Ureter (tissue), 1 donor: ENCODE results near the gene RASGRP2. TPM values are rescaled to one million over a fixed set of nuclear protein-coding genes. Genes with fewer than 3 reads are reported as not detected.

Experiments used
- DNase-seq: peaks from one replicate; pipeline ENCODE4 v3.0.0-alpha.2; 2020; ENCODE audit warnings: low spot score
- total RNA-seq: library from RNA; stranded (reverse); gene quantifications from one replicate; pipeline ENCODE4 v1.2.4, GENCODE V29; 2023
- donor health status: DM: yes; HTN: yes; CAD: no.

RASGRP2 gene
- total RNA-seq, 1 donor from 2014 or later, result 23.3 TPM

DNA sequence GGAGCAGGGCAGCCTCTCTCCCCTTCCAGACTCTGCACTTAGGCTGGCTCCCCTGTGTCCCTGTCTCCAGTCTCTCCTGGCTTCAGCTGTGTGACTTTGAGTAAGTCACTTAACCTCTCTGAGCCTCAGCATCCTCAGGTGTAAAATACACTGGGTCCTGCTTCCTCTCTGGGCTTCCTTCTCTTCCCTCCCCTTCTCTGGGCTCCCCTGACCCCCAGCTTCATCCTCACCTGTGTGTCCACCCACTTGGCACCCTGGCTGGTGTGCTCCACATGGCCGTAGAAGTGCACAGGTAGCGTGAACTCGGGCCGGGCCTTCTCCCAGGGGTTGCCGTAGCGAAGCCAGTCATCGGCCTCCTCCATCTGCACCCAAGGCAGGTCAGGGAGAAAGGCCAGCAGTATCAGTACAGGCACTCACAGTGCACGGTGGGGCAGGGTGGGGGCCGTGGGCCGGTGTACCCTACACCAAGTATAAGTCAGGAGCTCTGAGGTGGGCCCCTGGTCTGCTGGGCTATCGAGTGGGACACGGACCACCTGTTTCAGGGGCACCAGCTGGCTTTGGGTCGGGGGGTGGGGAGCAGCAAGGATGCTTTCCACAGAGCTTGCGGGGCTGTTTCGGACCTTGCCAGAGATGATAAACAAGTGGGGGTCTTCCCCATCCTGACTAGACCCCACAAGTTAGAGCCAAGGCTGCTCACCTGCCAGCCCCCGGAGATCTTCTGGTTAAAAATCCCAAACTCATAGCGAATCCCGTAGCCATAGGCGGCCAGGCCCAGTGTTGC is 13.8 kb upstream of the RASGRP2 start:
- DNase-seq, result no peak

DNA sequence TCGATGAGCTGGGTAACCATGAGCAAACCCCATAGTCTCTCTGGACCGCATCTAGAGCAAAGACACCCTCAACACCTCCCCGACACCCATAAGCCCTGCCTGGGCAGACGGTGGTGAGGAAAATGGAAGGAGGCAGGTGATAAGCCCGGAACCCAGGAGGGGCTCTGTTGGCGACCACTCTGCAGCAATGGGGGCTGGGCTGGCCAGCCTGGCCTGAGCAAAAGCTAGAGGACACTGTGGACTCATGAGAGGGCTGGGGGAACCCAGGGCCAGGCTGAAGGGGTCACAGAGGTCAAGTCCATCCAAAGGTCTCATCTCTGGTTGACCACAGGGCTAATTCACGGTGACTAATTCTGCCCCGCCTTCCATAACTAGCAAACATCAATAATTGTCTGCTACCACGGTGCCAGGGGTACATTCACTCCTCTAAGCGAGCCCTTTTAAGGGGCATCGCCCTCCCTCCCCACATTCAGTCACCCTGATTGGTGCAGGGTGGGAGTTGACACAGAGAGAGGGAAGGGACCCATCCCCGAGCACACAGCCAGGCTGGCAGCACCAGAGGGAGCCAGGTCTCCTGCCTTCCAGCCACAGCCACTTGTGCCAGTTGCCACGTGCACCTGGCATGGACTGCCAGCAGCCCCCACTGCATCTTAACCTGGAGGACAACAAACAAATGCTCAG is 11.9 kb upstream of the RASGRP2 start:
- no peak for DNase-seq

DNA sequence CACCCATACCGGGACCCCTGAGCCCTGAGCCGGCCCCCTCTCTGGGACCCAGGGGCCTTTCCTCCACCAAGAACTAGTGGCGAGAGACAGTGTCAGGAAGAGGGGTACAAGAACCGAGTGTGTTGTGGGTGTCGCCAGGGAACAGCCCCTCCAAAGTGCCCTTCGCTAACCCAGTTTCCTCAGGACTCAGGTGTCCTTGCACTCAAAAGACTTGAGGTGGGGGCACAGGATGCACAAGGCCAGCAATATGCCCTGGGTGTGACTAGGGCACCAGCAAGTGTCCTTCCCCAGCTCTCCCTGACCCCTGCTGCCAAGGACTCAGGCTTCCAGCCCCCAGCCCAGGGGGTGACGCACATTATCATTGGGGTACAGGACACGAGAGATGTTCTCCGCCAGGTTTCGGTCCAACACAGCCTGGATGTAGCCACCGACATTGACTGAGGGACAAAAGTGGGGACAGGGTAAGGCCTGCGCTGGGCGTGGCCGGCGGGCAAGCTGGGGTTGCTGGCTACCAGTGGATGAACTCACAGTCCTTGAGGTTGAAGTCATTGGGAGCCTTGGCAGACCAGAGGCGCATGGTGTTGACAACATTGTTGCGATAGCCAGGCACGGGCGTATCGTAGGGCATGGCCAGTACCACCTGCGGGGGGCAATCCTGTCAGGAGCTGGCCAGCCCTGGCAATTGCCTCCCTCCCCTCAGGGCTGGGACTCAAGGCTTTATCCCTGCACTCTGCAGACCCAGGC is 11.1 kb upstream of the RASGRP2 start:
- DNase-seq, result no peak

DNA sequence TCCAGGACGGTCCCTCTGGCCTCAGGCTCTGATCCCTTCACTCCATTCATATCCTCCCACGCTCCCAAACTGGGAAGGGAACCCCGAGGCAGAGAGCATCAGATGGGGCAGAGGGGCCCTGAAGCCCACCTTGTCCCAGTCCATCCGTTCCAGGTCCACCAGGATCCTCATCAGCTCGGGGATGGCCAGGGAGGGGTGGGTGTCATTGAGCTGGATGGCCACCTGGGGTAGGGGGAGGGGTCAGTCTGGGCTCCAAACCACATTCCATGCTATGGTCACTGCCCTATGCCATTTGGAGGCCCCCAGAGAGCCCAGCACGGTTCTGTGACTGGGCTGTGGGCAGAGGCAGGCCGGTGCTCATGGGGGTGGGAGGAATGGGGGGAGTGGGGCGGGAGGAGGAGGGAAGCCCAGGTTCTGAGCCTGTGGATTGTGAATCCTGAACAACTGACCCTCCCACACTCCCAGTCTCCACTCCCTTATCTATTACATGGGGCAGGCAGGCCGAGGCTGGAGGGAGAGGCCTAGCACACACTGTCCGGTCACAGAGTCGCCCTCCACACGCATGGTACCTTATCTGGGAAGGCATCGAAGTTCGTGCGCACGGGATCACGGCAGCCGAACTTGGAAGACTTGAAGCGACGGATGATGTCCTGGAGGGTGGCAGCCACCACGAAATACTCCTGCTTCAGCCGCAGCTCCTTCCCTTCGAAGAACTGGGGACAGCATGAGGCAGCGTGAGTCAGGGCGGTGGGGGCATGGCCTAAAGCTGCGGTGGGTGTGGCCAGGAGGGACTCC is 10.4 kb upstream of the RASGRP2 start:
- no peak for DNase-seq

DNA sequence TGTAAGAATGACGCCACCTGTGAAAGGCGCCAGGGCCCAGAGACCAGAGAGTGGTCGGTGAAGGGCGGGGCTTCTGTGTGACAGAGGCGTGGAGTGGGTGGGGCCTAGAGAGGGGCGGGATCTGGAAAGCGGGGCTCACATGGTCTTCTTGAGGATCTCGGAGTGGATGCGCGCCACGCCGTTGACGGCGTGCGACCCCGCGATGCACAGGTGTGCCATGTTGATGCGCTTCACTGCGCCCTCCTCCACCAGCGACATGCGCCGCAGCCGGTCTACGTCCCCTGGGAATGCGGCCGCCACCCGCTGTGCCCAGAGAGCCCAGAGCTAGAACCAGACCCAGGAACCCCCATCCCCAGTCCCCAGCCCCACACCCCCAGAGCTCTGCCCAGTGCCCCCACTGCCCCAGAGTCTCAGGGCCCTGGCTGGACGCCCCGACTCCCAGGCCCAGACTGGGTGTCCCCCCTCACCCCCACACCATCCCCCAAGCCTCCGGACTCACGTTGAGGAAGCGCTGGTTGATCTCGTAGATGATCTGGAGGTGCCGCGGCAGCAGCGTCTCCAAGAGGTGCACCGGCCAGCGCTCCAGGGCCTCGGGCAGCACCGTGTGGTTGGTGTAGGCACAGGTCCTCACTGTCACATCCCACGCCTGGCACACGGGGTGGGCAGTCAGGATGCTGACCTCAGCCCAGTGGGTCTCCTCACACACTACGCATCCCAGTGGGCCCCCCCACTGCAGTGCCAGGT is 9.6 kb upstream of the RASGRP2 start:
- no peak for DNase-seq

DNA sequence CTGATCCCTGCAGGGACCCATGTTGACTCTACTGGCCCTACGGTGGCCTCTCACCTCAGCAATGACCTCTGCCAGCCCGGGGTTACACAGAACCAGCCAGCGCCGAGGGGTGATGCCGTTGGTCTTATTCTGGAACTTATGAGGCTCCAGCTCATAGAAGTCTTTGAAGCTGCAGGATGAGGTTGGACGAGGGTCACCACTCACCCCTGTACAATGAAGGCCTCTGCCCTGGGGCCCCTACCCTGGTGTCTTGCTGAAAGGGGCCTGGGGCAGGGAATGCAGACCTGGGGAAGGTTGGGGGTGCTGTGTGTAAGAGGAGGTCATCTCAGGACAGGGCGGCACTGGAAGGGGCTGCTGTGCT is 9.1 kb upstream of the RASGRP2 start:
- DNase-seq, result no peak

DNA sequence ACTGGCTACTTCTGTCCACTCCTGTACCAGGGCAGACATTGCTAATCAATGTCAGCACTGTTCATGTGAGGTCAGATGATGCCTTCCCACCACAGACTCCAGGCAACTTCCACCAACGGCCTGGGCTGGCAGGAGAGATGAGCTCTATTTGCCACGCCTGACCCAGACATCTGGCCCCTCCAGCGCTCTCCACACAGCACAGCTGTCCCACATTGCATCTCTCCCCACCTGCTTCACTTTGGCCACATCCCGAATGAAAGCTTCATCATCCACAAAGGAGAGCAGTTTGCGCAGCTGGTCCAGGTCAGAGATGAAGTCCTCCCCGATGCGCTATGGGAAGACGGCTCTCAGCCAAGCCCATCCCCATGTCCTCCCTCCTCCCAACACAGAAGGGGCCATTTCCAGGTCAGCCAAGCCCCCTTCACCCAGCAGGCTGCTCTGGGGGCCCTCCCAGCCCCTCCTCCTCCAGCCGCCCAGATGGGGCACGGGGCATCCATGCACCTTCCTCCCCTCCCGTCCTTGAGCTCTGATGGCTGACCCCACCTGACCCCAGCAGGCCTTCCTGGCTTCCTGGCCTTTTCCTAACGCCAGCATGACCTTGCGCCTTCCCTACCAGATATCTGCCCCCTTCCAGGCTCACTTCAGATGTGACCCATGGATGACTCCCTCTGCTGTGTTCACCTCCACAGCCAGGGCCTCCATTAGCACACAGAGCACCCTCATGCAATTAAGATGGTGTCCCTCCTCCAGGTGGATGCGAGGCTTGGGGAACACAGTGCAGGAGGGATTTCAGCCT is 8.4 kb upstream of the RASGRP2 start:
- DNase-seq, result no peak

DNA sequence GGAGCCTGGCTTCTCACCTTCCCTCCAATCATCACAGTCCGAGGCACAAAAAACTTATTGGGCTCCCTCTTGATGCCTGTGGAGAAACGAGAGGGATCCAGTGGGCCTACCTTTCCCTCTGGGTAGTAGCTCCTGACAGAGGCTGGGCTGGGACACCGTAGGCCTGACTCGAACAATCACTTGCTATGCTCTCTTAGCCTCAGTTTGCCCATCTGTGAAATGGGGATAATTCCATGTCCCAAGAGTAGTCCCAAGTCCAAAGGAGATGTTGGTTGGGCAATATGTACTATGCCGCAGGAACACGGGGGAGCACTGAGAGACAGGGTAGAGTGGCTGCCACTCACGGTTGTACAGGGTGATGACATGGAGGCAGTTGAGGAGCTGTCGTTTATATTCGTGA is 7.6 kb upstream of the RASGRP2 start:
- DNase-seq, result no peak

DNA sequence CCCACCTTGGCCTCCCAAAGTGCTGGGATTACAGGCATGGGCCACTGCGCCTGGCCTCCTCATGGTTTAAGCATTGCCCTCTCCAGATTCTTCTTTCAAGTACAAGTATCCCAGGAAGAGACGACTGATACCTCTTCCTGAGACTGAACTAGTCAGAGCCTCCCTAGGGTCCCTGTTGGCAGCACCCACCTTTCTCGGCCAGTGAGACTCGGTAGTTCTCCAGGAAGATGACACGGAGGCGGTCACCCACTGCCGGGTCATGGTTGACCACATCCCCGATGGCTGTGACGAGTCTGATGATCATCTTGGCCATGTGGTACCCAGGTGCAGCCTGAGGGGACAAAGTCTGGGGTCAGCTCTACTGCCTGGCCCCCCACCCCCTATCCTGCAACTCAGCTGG is 7.2 kb upstream of the RASGRP2 start:
- no peak for DNase-seq

DNA sequence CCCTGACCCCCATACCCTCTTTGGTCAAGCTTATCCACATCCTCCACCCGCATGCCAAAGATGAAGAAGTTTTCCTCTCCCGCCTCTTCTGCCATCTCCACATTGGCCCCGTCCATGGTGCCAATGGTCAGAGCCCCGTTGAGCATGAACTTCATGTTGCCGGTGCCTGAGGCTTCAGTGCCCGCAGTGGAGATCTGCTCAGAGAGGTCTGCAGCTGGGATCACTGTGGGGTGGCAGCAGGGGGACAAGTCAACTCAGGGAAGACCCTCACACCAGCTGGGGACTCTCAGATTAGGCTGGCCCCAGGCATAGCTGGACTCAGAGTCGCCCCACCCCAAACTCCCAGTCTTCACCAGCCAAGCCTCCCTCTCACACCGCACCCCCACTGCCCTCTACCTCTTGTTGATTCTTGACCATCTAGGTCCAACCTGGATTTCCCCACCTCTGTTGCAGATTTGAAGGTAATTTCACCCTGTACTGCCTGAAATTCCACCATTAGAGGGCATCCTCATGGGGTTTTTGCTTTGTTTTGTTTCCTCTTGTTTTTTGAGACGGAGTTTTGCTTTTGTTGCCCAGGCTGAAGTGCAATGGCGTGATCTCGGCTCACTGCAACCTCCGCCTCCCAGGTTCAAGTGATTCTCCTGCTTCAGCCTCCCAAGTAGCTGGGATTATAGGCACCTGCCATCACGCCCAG is 6.6 kb upstream of the RASGRP2 start:
- DNase-seq, result no peak

DNA sequence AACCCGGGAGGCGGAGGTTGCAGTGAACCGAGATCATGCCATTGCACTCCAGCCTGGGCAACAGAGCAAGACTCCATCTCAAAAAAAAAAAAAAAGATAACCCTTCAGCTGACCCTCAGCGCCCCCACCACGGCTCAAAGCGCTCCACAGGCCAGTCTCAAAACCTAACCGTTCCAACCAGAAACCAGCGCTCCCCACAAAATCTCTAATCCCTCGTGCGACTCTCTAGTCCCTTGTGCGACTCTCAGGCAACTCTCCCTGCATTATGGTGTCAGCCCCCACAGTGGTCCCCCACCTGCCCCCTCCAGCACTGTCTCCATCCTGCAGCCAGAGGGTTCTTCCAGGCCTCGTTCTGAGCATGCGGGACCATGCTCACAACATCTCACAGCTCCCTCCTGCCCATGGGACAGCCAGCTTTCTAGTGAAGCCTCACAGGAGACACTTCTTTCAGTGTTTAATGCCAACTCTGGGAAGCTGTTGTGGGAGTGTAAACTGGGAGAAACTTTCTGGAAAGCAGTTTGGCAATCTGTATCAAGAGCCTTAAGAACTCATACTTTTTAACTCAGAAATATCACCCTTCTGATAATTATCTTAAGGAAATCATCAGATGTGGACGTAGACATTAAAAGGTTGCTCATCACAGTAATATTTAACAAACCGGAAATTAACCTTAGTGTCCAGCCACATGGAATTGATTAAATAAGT is 4.2 kb upstream of the RASGRP2 start:
- no peak for DNase-seq

DNA sequence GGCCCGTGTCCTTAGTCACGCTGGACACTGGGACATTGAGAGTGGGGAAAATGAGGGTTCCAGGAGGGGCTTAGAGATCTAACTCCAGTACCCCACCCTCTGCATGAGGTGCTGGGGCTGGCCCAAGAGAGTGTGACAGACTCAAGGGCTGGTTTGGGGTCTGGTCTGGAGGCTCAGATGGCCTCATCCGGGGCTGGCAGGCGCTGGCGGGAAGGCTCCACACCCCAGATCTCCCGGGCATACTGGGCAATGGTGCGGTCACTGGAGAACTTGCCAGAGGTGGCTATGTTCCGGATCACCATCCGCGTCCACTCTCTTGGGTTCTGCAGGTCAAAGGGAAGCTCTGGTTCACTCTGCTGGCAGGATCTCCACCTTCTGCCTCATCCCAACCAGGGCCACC is 2.5 kb upstream of the RASGRP2 start:
- no peak for DNase-seq

DNA sequence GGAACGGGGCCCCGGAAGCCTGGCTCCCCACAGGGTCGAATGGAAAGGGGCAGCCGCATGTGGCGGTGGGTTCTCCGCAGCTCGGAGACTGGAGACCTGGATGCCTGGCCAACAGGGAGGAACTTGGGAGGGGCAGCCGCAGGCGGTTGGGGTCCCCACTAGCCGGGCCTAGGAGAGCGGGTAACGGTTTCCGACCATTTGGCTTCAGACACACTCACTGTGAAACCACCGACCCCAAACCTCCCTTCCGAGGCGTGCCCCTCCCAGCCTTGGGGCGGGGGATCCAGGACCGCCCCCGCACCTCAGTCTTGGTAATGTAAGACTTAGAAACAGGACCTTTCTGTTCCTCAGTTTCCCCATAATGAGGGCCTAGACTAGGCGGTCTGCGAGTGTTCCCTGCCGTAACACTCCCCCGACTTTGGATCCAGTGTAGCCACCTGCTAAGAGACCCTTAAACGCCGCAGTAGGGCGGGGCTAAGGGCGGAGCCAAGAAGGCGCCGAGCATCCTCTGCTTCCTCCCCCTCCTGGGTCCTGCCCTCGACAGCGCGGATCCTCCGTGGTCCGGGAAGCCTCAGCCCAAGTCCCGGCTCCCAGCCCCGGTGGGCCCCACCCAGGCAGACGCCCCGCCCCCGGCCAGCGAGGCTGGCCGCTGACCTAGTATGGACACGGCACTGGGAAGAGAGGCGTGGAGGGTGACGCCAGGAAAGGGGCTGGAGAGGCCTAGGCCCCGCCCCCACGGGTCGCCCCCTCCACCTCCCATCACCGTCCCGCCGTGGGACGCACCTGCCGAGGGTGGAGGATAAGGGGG is 1.8 kb upstream of the RASGRP2 start:
- peak; percentile 92 for DNase-seq

DNA sequence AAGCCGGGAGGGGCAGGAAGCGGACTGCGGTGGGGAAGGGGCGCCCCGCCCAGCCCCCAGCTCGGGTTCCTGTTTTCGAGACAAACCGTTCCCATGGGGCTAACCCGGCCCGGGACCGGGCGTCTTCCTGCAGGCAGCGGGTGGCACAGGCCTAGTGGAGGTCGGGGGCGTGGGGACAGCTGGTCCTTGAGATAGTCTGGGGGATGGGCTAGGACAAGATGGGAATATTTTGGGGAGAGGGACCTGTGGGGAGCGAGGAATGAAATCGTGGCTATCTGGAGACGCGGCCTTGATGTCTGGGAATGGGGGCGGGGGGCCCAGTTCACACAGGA is 1.2 kb upstream of the RASGRP2 start:
- DNase-seq, result peak; percentile 83

DNA sequence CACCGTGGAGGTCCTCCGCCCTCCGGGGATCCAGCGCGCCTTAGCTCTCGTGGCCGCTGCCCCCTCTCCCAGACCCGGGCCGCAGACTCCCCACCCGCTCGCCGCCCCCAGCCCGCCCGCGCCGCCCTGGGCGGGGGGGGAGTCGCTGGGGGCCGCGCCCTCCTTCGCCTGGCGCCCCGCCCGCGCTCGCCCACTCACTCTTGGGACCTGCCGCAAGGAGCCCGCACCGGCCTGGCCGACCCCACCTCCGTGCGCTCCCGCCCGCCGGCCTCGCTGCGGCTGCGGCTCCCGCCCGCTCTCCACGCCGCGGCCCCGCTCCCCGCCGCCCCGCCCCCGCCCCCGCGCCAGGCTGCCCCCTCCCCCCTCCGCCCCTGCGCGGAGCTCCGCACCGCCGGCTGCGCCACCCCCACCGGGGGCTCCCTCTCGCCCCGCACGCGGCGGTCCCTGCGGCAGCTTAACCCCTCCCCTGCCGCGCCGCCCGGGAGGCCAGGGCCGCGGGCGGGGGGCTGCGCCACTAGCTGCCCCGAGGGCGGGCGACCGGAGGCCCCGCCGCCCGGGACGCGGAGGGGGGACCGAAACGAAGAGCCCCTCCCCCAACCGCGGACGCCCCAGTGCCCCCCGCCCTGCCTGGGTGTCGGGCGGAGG is 724 bp upstream of the RASGRP2 start:
- no peak for DNase-seq

DNA sequence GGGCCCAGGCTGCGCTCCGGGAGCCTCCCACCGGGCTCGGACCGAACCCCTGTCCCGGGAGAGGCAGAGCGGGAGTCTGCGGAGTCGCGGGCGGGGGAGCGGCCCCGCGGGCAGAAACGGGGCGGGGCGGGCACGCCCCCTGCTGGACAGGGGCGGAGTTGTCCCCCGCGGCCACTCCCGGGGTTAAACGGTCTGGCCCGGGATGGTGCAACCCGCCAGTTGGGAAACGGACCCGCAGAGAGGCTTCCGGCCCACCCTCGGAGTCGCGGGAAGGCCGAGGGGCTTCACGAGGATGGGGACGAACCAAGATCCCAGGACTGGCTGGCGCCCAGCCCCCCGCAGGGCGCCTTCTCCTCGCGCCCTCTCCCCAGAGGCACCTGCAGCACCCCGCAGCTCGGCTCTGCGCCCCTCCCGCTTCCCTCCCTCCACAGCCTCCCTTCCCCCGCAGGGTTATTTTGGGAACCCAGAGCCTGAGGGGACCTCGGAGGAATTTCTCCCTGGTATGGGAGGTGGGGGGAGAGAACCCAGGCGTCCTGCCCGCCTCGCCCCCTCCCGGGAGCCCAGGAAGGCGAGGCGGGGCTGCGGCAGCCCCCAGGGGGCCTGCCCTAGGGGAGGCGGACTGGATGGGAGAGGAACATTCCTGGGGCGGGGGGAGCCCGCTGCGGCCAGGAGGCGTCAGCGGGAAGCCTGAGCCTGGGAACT is 902 bp downstream of the RASGRP2 start:
- DNase-seq, result peak; percentile 78
